A549 (cell line): ENCODE data around the gene OBSL1. TPM values are rescaled to one million over a fixed set of nuclear protein-coding genes. Genes with fewer than 3 reads are reported as not detected.

ENCODE experiments used
- ATAC-seq, 2 experiments: fragments of 200-7000 bp in 1 of 2; fragments of >200 bp in 1 of 2; cut with Nextera tagmentation in 1 of 2; cut with Tn5 transposase in 1 of 2; 3 replicates each; pipeline versions ENCODE4 v1.8.0 to v1.9.1; 2018 to 2020; ENCODE audit warnings: mild to moderate bottlenecking in 1 of 2, moderate library complexity in 1 of 2
- CTCF ChIA-PET: fragments of 300-600 bp; sonication (Branson Sonifier 250); formaldehyde crosslinking; extraction: SDS; loops from one replicate; lab custom pipeline; 2021; ENCODE audit warnings: antibody characterized with exemption, inconsistent platforms; lab: Yijun Ruan, JAX
- POLR2A ChIA-PET: fragments of 350-600 bp; formaldehyde crosslinking; extraction: SDS; loops from one replicate; lab custom pipeline; 2021; ENCODE audit warnings: antibody characterized with exemption, inconsistent platforms; lab: Yijun Ruan, JAX
- DNase-seq, 2 experiments: peaks; one replicate each; pipeline versions ENCODE4 v3.0.0 to v3.0.0-alpha.2; 2011 to 2016; ENCODE audit warnings: low read depth in 1 of 2, low spot score in 1 of 2
- FAIRE-seq: peaks from 2 replicates; lab custom pipeline; 2011; peaks lifted over from hg19 to GRCh38; lab: Jason Lieb, UNC
- H3K27ac ChIP-seq, 2 experiments: fragments of >200 bp; sonication (Bioruptor Twin); formaldehyde crosslinking; 3 replicates each; pipeline ENCODE4 v1.5.1; 2016 to 2017
- H3K4me1 ChIP-seq: fragments of >200 bp; sonication (Bioruptor Twin); formaldehyde crosslinking; 3 replicates; pipeline ENCODE4 v1.6.1; 2016
- H3K4me2 ChIP-seq: fragments of >200 bp; sonication (Bioruptor Twin); formaldehyde crosslinking; 3 replicates; pipeline ENCODE4 v1.6.1; 2016
- H3K4me3 ChIP-seq: fragments of >200 bp; sonication (Bioruptor Twin); formaldehyde crosslinking; 3 replicates; pipeline ENCODE4 v1.5.1; 2016
- H3K9me3 ChIP-seq: fragments of >200 bp; sonication (Bioruptor Twin); formaldehyde crosslinking; 3 replicates; pipeline ENCODE4 v1.6.1; 2016
- ATOH8 ChIP-seq: fragments of 250-450 bp; sonication (Bioruptor Pico); IDR thresholded peaks from 2 replicates; pipeline ENCODE4 v1.5.0; 2020; ENCODE audit warnings: low read depth, mild to moderate bottlenecking, moderate library complexity
- BCL3 ChIP-seq: fragments of >200 bp; sonication (Bioruptor Twin); formaldehyde crosslinking; IDR thresholded peaks from 3 replicates; pipeline ENCODE4 v1.6.1; 2016
- BHLHE40 ChIP-seq: IDR thresholded peaks from 2 replicates; pipeline ENCODE4 v1.6.1; 2012; ENCODE audit warnings: low read depth, low read length, inconsistent platforms
- CBX8 ChIP-seq: fragments of 200-600 bp; sonication (generic); IDR thresholded peaks from 2 replicates; pipeline ENCODE4 v1.6.1; 2016
- CHD2 ChIP-seq: fragments of 150-350 bp; IDR thresholded peaks from 2 replicates; pipeline ENCODE4 v1.6.1; 2014; ENCODE audit warnings: low read length; ENCODE audit not compliant: partially characterized antibody
- EHF ChIP-seq: fragments of 250-450 bp; sonication (Bioruptor Pico); IDR thresholded peaks from 2 replicates; pipeline ENCODE4 v1.5.0; 2020; ENCODE audit warnings: mild to moderate bottlenecking
- EP300 ChIP-seq, 2 experiments: fragments of >200 bp; sonication (Bioruptor Twin); formaldehyde crosslinking; IDR thresholded peaks; 2 replicates in 1 of 2; 3 replicates in 1 of 2; pipeline ENCODE4 v1.6.1; 2016 to 2017
- FOSB ChIP-seq: fragments of 250-450 bp; sonication (Bioruptor Pico); IDR thresholded peaks from 2 replicates; pipeline ENCODE4 v1.5.0; 2020; ENCODE audit warnings: mild to moderate bottlenecking, moderate library complexity
- FOSL2 ChIP-seq, 2 experiments: fragments of 450-650 bp in 1 of 2; fragments of >200 bp in 1 of 2; sonication (Bioruptor Twin) in 1 of 2; formaldehyde crosslinking; IDR thresholded peaks; 2 replicates each; pipeline versions ENCODE4 v1.5.0 to v1.6.1; 2016 to 2020; ENCODE audit warnings: mild to moderate bottlenecking in 1 of 2, moderate library complexity in 1 of 2
- FOXS1 ChIP-seq: fragments of 250-450 bp; sonication (Bioruptor Pico); IDR thresholded peaks from 2 replicates; pipeline ENCODE4 v1.5.0; 2020; ENCODE audit warnings: mild to moderate bottlenecking, moderate library complexity
- HES2 ChIP-seq: fragments of >200 bp; sonication (Bioruptor Twin); formaldehyde crosslinking; IDR thresholded peaks from 2 replicates; pipeline ENCODE4 v1.6.1; 2016
- HMGXB4 ChIP-seq: fragments of 250-450 bp; sonication (Bioruptor Pico); IDR thresholded peaks from 2 replicates; pipeline ENCODE4 v1.5.0; 2021; ENCODE audit warnings: mild to moderate bottlenecking, moderate library complexity, borderline replicate concordance
- HOXB13 ChIP-seq: fragments of 250-450 bp; sonication (Bioruptor Pico); IDR thresholded peaks from 2 replicates; pipeline ENCODE4 v1.5.0; 2020; ENCODE audit warnings: low read depth, mild to moderate bottlenecking, moderate library complexity
- HOXB5 ChIP-seq: fragments of 250-450 bp; sonication (Bioruptor Pico); IDR thresholded peaks from 2 replicates; pipeline ENCODE4 v1.5.0; 2020; ENCODE audit warnings: mild to moderate bottlenecking, moderate library complexity
- KDM1A ChIP-seq: fragments of 200-600 bp; sonication (generic); IDR thresholded peaks from 2 replicates; pipeline ENCODE4 v1.6.1; 2016; ENCODE audit warnings: low read depth, mild to moderate bottlenecking
- KDM5A ChIP-seq: fragments of 200-600 bp; sonication (generic); IDR thresholded peaks from 2 replicates; pipeline ENCODE4 v1.6.1; 2016; ENCODE audit warnings: antibody characterized with exemption, mild to moderate bottlenecking
- MAFK ChIP-seq: fragments of 450-650 bp; IDR thresholded peaks from 2 replicates; pipeline ENCODE4 v1.6.1; 2014; ENCODE audit not compliant: partially characterized antibody
- MAX ChIP-seq: IDR thresholded peaks from 2 replicates; pipeline ENCODE4 v1.6.1; 2012
- NPAS2 ChIP-seq: fragments of 250-450 bp; sonication (Bioruptor Pico); IDR thresholded peaks from 2 replicates; pipeline ENCODE4 v1.8.0; 2022; ENCODE audit warnings: mild to moderate bottlenecking, moderate library complexity, borderline replicate concordance
- NR3C1 ChIP-seq: fragments of >200 bp; sonication (Bioruptor Twin); formaldehyde crosslinking; IDR thresholded peaks from 3 replicates; pipeline ENCODE4 v1.6.1; 2017
- PBX3 ChIP-seq: IDR thresholded peaks from 2 replicates; pipeline ENCODE4 v1.6.1; 2012
- RARB ChIP-seq: fragments of 250-450 bp; sonication (Bioruptor Pico); IDR thresholded peaks from 2 replicates; pipeline ENCODE4 v1.8.0; 2021; ENCODE audit warnings: mild to moderate bottlenecking, moderate library complexity
- RCOR1 ChIP-seq: fragments of 150-350 bp; IDR thresholded peaks from 2 replicates; pipeline ENCODE4 v1.6.1; 2014; ENCODE audit warnings: antibody characterized with exemption, low read length, low read depth
- TFCP2L1 ChIP-seq: fragments of 250-450 bp; sonication (Bioruptor Pico); IDR thresholded peaks from 2 replicates; pipeline ENCODE4 v1.5.0; 2021; ENCODE audit warnings: mild to moderate bottlenecking
- USF2 ChIP-seq: fragments of 450-650 bp; IDR thresholded peaks from 2 replicates; pipeline ENCODE4 v1.6.1; 2014; ENCODE audit warnings: antibody characterized with exemption
- ZC3H11A ChIP-seq: fragments of 450-650 bp; IDR thresholded peaks from 2 replicates; pipeline ENCODE4 v1.6.1; 2014; ENCODE audit warnings: antibody characterized with exemption, mild to moderate bottlenecking
- WGBS: methylation state at CpG from one replicate; pipeline ENCODE4 v1.1.6; 2017; ENCODE audit errors: missing lambda C conversion rate; 5-methylcytosine and 5-hydroxymethylcytosine counted together
- polyA plus RNA-seq, 4 experiments: library from polyadenylated mRNA; depleted of rRNA in 3 of 4; stranded (reverse); fragments of >200 nt; fragmentation: RNase III in 1 of 4; extraction: RNeasy Plus Mini Kit Qiagen cat#74134 plus additional on column Dnase treatment in 1 of 4; gene quantifications; 2 replicates in 3 of 4; 3 replicates in 1 of 4; pipeline ENCODE4 v1.2.3, GENCODE V29; 2011 to 2017

OBSL1 gene
- polyA plus RNA-seq, 2 of the 4 experiments (the other 2 are of a cell fraction) = 14.4 to 31.8 TPM

GRCh38 chr2:219611306-219611705 lies 40.0 kb upstream of the OBSL1 start:
- TF ChIP-seq HMGXB4 (CRISPR knock-in tag) (no peak), CBX8 (no peak), FOSB (CRISPR knock-in tag) (no peak), EP300 (IDR thresholded peaks at IDR 0.05) (no peak), MAX (no peak), HOXB13 (CRISPR knock-in tag) (no peak), EHF (CRISPR knock-in tag) (no peak), KDM1A (no peak), TFCP2L1 (CRISPR knock-in tag) (no peak), CHD2 (no peak), BHLHE40 (no peak), FOXS1 (CRISPR knock-in tag) (no peak), ZC3H11A (no peak)
- no peak for FAIRE-seq
- 91% methylated on average over 7 of the region's 9 CpGs for WGBS
- ChIA-PET CTCF (interaction anchor here (1.3 to 1.7 kb wide), 2 partner anchors 8 to 9 kb away, joined by 4 to 5 read pairs; no protein-coding TSS in a partner anchor), POLR2A (no interaction called here)
- DNase-seq = no peak
- H3K27ac ChIP-seq = no peak overlapping the region
- no peak; a peak in 1 of 6 replicates for ATAC-seq
- no peak overlapping the region for H3K4me3 ChIP-seq
- no peaks in the 10 kb centered on the region for H3K9me3 ChIP-seq
- no peaks in the 10 kb centered on the region for H3K4me1 ChIP-seq
- no peak overlapping the region for H3K4me2 ChIP-seq

- CTCF ChIA-PET = interaction anchor here (0.6 to 2.8 kb wide), 3 partner anchors 9 to 1206 kb away, joined by 3 to 9 read pairs (median 5); no protein-coding TSS in a partner anchor
- Histone ChIP-seq H3K4me1 (no peaks in the 10 kb centered on the region), H3K9me3 (no peaks in the 10 kb centered on the region), H3K27ac (no peak overlapping the region), H3K4me3 (no peak overlapping the region), H3K4me2 (no peak overlapping the region)
- FAIRE-seq (no peak), ATAC-seq (no peak), DNase-seq (no peak)
- 89% methylated on average over 13 of the region's 13 CpGs for WGBS
- TF ChIP-seq ATOH8 (no peak), RARB (CRISPR knock-in tag) (no peak), ZC3H11A (no peak), KDM5A (no peak), MAFK (no peak), HOXB13 (CRISPR knock-in tag) (no peak), RCOR1 (no peak), BCL3 (no peak)
- POLR2A ChIA-PET = no interaction called here
Measured at GRCh38 chr2:219609149-219609750, 37.9 kb upstream of the OBSL1 start.

- H3K4me2 ChIP-seq = no peak overlapping the region
- POLR2A ChIA-PET = no interaction called here
- CTCF ChIA-PET = interaction anchor here (0.6 to 2.8 kb wide), 4 partner anchors 8 to 1207 kb away, joined by 3 to 9 read pairs (median 4); no protein-coding TSS in a partner anchor
- no peak overlapping the region for H3K27ac ChIP-seq
- TF ChIP-seq NR3C1 (no peak), HOXB13 (CRISPR knock-in tag) (no peak), PBX3 (no peak), HES2 (no peak), FOSL2 (IDR thresholded peaks at IDR 0.05) (no peak), FOSL2 (CRISPR knock-in tag; IDR thresholded peaks at IDR 0.05) (no peak), NPAS2 (CRISPR knock-in tag) (no peak), FOXS1 (CRISPR knock-in tag) (no peak), HOXB5 (no peak), KDM1A (no peak), USF2 (no peak)
- ATAC-seq = no peak
- no peaks in the 10 kb centered on the region for H3K9me3 ChIP-seq
- H3K4me3 ChIP-seq = no peak overlapping the region
- DNase-seq = no peak
- no peaks in the 10 kb centered on the region for H3K4me1 ChIP-seq
- FAIRE-seq = no peak
- 85% methylated on average over 11 of the region's 15 CpGs for WGBS
Measured at GRCh38 chr2:219608399-219608964, 37.1 kb upstream of the OBSL1 start.
